GM12891 (cell line): Measurements from ENCODE around the gene THBD.

ENCODE experiments used
- PAX5 ChIP-seq: IDR thresholded peaks from 2 replicates; pipeline ENCODE4 v1.6.1; 2011; ENCODE audit warnings: low read length, moderate library complexity, mild to moderate bottlenecking; ENCODE audit not compliant: insufficient read depth, severe bottlenecking
- POLR2A ChIP-seq: IDR thresholded peaks from 2 replicates; pipeline ENCODE4 v1.6.1; 2011; ENCODE audit warnings: low read depth, low read length, control low read depth
- POLR2AphosphoS5 ChIP-seq: IDR thresholded peaks from 2 replicates; pipeline ENCODE4 v1.6.1; 2011; ENCODE audit warnings: low read depth, low read length, control low read depth
- POU2F2 ChIP-seq: IDR thresholded peaks from 2 replicates; pipeline ENCODE4 v1.6.1; 2011; ENCODE audit warnings: low read depth, mild to moderate bottlenecking, control low read depth, low read length, moderate library complexity
- SPI1 ChIP-seq: IDR thresholded peaks from 2 replicates; pipeline ENCODE4 v1.6.1; 2011; ENCODE audit warnings: low read depth, low read length, control low read depth
- TAF1 ChIP-seq: IDR thresholded peaks from 2 replicates; pipeline ENCODE4 v1.6.1; 2011; ENCODE audit warnings: low read depth, low read length, control low read depth

GRCh38 chr20:23027721-23028120 lies 21.8 kb downstream of the THBD start:
- TF ChIP-seq POLR2A: no peak
- TF ChIP-seq POLR2AphosphoS5: no peak
- no peak for TF ChIP-seq TAF1
- no peak for TF ChIP-seq SPI1
- TF ChIP-seq PAX5: no peak
- no peak for TF ChIP-seq POU2F2
